A673 (cell line): ENCODE results near the gene PNKD. TPM values are rescaled to one million over a fixed set of nuclear protein-coding genes. Genes with fewer than 3 reads are reported as not detected.
A peak's percentile ranks its signal among the peaks of the same experiment; 100 is the strongest.

ENCODE experiments used
- BruUV-seq: library from RNA; stranded (reverse); fragments of 400-500 nt; replicated peaks from 2 replicates; lab custom pipeline; 2021; lab: Mats Ljungman, UMichigan
- CTCF ChIA-PET: fragments of 300-600 bp; sonication (Branson Sonifier 250); formaldehyde crosslinking; loops from one replicate; lab custom pipeline; 2022; ENCODE audit warnings: antibody characterized with exemption; lab: Charles Lee
- POLR2A ChIA-PET: fragments of 300-600 bp; sonication (Branson Sonifier 250); formaldehyde crosslinking; loops from one replicate; lab custom pipeline; 2022; ENCODE audit warnings: antibody characterized with exemption; ENCODE audit not compliant: low non-redundant PET; lab: Charles Lee
- DNase-seq: peaks from one replicate; pipeline ENCODE4 v3.0.0-alpha.2; 2015; ENCODE audit warnings: low spot score
- H3K27ac ChIP-seq: fragments of 200-600 bp; sonication (generic); 2 replicates; pipeline ENCODE4 v1.5.1; 2016; ENCODE audit warnings: mixed run types, low read depth, mild to moderate bottlenecking, mixed read lengths, antibody characterized with exemption, low read length; ENCODE audit not compliant: poor library complexity, severe bottlenecking
- H3K27me3 ChIP-seq: fragments of 200-600 bp; sonication (generic); replicated peaks from 2 replicates; pipeline ENCODE4 v1.6.1; 2017; ENCODE audit warnings: mixed run types, low read depth, mild to moderate bottlenecking, mixed read lengths, antibody characterized with exemption, low read length; ENCODE audit not compliant: insufficient read depth, poor library complexity
- H3K36me3 ChIP-seq: fragments of 200-600 bp; sonication (generic); 2 replicates; pipeline ENCODE4 v1.6.1; 2016; ENCODE audit warnings: mixed run types, mild to moderate bottlenecking, mixed read lengths, antibody characterized with exemption, low read length; ENCODE audit not compliant: insufficient read depth, poor library complexity, severe bottlenecking
- H3K4me1 ChIP-seq: fragments of 200-600 bp; sonication (generic); 2 replicates; pipeline ENCODE4 v1.6.1; 2017; ENCODE audit warnings: mixed run types, mild to moderate bottlenecking, mixed read lengths, antibody characterized with exemption, low read length; ENCODE audit not compliant: insufficient read depth, poor library complexity, severe bottlenecking
- H3K4me3 ChIP-seq: fragments of 200-600 bp; sonication (generic); 2 replicates; pipeline ENCODE4 v1.5.1; 2016; ENCODE audit warnings: low read depth, mixed run types, mild to moderate bottlenecking, mixed read lengths, low read length; ENCODE audit not compliant: poor library complexity, severe bottlenecking
- H3K9me3 ChIP-seq: fragments of 200-600 bp; sonication (generic); 2 replicates; pipeline ENCODE4 v1.6.1; 2016; ENCODE audit warnings: mixed run types, low read depth, mild to moderate bottlenecking, mixed read lengths, antibody characterized with exemption, low read length; ENCODE audit not compliant: poor library complexity, severe bottlenecking
- CTCF ChIP-seq: fragments of 300-800, 200-600 bp; sonication (generic); conservative IDR thresholded peaks from 2 replicates; pipeline ENCODE4 v1.5.1; 2017; ENCODE audit warnings: low read depth, mild to moderate bottlenecking, antibody characterized with exemption, low read length, moderate library complexity, mixed read lengths
- EZH2 ChIP-seq: fragments of 200-600 bp; sonication (generic); IDR thresholded peaks from 2 replicates; pipeline ENCODE4 v1.6.1; 2017; ENCODE audit warnings: borderline replicate concordance, low read depth, mild to moderate bottlenecking, mixed read lengths, antibody characterized with exemption, low read length; ENCODE audit not compliant: poor library complexity, severe bottlenecking
- intact Hi-C: fragments of 100-400 bp; cut with micrococcal nuclease; formaldehyde crosslinking; loops from one replicate; pipeline ENCODE4 v1.10.0; 2022; ENCODE audit not compliant: unreplicated experiment
- total RNA-seq: library from RNA; stranded (reverse); gene quantifications from 2 replicates; pipeline ENCODE4 v1.2.3, GENCODE V29; 2021

Gene PNKD
- total RNA-seq, 1 experiment from 2014 or later, result 36.7 TPM

DNA sequence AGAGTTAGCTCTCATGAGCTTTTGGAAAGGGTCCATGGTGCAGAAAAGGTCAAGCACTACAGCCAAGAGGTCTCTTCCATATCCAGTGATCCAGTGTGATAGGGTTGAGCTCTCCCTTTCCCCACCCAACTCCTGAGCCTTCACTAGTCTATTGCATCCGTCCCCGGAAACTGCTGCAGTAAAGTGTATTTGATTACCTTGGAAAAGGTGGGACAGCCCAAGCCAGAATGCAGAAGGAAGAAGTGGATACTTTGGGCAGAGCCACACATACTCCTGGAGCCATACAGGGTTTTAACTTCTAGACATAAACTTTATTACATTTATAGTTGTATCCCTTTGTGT lies 3.6 kb downstream of the PNKD start:
- intact Hi-C loops, result loop anchor here (2.0 to 5.0 kb wide), 3 partner anchors 87 to 573 kb away; no protein-coding TSS in a partner anchor
- ChIA-PET POLR2A (no interaction called here), CTCF (no interaction called here)
- Histone ChIP-seq H3K27ac (no peak overlapping the region), H3K9me3 (no peaks in the 10 kb centered on the region), H3K36me3 (peaks cover 35% of the 10 kb centered on the region), H3K4me1 (peaks cover 20% of the 10 kb centered on the region), H3K27me3 (no peaks in the 10 kb centered on the region), H3K4me3 (no peak overlapping the region)
- TF ChIP-seq EZH2 (no peak), CTCF (no peak)
- no TSS peak for BruUV-seq
- no peak for DNase-seq

- Histone ChIP-seq H3K36me3 (peaks cover 35% of the 10 kb centered on the region), H3K4me1 (peaks cover 20% of the 10 kb centered on the region), H3K4me3 (no peak overlapping the region), H3K27me3 (no peaks in the 10 kb centered on the region), H3K27ac (no peak overlapping the region), H3K9me3 (no peaks in the 10 kb centered on the region)
- no peak for TF ChIP-seq CTCF
- TF ChIP-seq EZH2, result no peak
- intact Hi-C loops, result loop anchor here (5.0 kb wide), 2 partner anchors 87 to 573 kb away; no protein-coding TSS in a partner anchor
- ChIA-PET CTCF (no interaction called here), POLR2A (no interaction called here)
- no peak for DNase-seq
- BruUV-seq, result TSS peak; percentile 20
Measured at GRCh38 chr2:218274586-218274985, 4.3 kb downstream of the PNKD start.

- peaks cover 20% of the 10 kb centered on the region for H3K4me1 ChIP-seq
- no peak overlapping the region for H3K4me3 ChIP-seq
- intact Hi-C loops, result no loop called here
- BruUV-seq, result no TSS peak
- no peak for DNase-seq
- CTCF ChIA-PET, result no interaction called here
- H3K36me3 ChIP-seq, result peaks cover 35% of the 10 kb centered on the region
- POLR2A ChIA-PET, result no interaction called here
- no peaks in the 10 kb centered on the region for H3K27me3 ChIP-seq
- H3K9me3 ChIP-seq, result no peaks in the 10 kb centered on the region
- no peak overlapping the region for H3K27ac ChIP-seq
- TF ChIP-seq CTCF, result no peak
Measured at GRCh38 chr2:218275371-218276072, 5.2 kb downstream of the PNKD start.
